ENCODE measurements around the gene CD200.
A peak's percentile ranks its signal among the peaks of the same experiment; 100 is the strongest.

Gene CD200, protein sequence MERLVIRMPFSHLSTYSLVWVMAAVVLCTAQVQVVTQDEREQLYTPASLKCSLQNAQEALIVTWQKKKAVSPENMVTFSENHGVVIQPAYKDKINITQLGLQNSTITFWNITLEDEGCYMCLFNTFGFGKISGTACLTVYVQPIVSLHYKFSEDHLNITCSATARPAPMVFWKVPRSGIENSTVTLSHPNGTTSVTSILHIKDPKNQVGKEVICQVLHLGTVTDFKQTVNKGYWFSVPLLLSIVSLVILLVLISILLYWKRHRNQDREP

DNA sequence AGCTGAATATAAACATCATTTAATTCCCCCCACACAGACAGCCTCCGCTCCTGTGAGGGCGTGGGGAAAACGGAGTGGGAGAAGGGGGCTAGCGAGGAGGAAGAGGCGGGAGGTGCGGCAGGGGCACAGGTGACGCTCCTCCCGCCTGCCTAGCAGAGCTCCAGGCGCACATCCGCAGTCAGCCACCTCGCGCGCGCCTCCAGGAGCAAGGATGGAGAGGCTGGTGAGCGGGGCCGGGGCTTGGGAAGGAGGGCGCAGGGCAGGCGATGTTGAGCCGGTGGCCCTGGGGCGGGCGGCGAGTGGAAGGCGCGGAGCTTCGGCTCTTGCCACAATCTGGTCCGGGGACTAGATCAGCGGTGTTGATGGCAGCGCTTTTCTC is at the start of gene CD200:
TSS of gene CD200 (plus strand) at position 155 of the 379 bp plus-strand sequence. CDS start at position 212, 57 bp downstream.
- peak; percentile 5 for DNase-seq (ENCODE audit: low spot score)

DNA sequence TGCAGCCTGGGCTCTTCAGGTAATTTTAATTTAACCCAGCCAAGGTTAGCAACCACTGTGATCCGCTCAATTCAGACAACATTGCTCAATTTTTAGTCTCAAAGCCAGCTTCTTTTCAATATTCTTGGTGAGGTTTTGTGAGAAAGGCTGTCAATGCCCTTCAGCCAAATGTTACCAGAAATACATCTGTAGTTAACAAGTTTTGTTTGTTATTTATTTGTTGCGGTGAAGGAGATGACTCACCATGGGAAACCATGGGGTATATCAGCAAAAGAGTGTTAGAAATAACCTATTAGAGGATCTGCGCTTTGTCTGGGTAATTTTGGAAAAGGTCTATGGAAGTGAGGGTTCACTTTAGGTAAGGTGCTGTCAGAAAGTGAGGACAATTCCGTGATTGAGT is 43.9 kb upstream of the CD200 start:
- no peak for DNase-seq (ENCODE audit: low spot score)

DNA sequence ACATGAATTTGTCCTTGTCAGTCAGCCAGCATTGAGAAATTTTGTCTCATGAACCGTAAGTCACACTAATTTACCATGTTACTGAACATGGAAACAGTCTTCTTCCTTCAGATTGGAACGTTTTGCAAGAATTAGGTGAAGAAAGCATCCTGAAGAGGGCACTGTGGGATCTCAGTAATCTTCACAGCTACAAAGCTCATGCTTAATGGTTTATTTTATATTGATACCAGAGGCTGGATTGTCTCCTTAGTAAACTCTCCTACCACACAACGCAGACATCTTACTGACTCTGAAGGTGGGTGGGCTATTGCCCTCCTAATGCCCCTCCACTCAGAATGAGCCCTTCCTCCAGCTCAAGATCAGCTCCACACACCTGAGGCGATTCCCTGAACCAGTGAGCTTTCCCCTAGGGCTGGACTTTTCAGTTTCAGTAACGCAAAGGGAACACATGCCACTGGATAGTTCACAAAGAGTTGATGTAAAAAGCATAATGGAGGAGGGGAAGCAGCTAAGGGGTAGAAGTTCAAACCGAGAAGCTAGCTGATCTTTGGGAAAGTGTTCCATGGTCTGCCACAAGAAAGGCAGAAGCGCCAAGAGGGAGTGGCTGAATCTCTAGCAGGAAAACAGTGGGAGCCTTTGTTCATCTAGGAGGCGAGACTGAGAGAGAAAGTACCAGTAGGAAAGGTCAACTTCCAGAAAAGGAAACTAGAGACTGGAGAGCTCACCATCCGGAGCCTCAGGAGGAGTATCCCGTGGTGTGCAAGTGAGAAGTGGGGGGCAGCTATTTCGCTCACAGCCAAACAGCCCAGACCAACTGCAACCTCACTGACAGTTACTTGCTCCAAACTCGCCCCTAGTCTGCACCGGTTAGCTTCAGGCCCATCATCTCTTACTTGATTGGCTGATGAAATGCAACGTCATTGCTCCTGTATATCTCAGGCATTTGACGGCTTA is 39.3 kb upstream of the CD200 start, which contains the start of gene SLC9C1:
TSS of gene SLC9C1 (minus strand) at position 849 of the 954 bp plus-strand sequence. CDS start 7,425 bp downstream, outside the sequence.
- DNase-seq (ENCODE audit: low spot score), result peak; percentile 26

DNA sequence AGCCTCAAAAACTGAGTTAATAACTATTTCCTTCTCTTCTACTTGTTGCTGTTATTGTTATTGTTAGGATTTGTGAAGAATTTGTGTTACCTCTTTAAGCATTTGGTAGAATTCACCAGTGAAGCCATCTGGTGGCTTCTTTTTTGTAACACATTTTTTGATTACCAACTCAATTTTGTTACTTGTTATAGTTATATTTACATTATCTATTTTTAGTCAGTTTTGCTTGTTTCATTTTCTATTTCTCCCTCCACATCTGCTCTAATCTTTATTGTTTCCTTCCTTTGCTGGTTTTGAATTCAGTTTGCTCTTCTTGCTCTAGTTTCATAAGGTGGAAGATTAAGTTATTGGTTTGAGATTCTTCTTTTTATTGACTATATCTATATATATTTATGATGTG is 35.2 kb upstream of the CD200 start:
- DNase-seq (ENCODE audit: low spot score), result no peak

DNA sequence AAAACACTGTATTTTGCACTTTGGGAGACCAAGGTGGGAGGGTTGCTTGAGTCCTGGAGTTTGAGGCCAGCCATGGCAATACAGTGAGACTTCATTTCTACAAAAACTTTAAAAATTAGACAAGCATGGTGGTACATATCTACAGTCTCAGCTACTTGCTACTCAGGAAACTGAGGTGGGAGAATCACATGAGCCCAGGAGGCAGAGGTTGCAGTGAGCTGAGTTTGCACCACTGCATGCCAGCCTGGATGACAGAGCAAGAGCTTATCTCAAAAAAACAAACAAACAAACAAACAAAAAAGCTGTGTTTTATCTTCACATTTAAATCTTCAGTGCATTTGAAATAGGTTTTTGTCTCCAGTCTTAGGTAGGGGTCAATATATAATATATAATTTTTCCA is 34.2 kb upstream of the CD200 start:
- DNase-seq (ENCODE audit: low spot score), result no peak

DNA sequence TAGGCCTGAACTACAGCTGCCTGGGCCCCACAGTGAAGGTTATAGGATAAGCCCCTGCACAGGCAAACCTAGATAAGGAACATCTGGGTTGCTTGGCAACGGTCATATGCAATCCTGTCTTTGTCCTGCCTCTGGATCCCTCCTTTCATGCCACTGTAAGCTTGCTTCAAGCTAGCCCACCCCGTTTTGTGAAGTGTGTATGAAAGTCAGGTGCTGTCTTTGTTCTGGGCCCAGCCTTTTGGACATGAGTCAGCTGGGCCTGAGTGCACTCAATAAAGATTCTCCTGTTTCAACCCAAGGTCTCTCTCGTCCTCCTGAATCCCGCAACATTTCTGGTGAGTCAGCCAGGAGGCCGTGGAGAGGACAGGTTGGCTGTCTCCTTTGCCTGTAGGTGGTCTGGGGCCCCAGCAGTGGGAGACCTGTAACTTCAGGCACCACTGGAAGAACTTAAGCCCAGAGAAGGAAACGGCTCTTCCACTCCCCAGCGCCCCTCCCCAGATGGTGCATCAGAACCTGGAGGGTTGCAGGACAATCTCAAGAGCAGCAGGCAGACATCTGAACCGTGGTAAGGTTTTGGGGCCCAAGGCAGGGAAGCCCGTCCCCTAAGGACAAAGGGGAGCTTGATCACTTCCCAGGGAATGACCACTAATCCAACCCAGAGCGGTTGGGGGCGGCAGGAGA is 30.7 kb upstream of the CD200 start:
- no peak for DNase-seq (ENCODE audit: low spot score)

DNA sequence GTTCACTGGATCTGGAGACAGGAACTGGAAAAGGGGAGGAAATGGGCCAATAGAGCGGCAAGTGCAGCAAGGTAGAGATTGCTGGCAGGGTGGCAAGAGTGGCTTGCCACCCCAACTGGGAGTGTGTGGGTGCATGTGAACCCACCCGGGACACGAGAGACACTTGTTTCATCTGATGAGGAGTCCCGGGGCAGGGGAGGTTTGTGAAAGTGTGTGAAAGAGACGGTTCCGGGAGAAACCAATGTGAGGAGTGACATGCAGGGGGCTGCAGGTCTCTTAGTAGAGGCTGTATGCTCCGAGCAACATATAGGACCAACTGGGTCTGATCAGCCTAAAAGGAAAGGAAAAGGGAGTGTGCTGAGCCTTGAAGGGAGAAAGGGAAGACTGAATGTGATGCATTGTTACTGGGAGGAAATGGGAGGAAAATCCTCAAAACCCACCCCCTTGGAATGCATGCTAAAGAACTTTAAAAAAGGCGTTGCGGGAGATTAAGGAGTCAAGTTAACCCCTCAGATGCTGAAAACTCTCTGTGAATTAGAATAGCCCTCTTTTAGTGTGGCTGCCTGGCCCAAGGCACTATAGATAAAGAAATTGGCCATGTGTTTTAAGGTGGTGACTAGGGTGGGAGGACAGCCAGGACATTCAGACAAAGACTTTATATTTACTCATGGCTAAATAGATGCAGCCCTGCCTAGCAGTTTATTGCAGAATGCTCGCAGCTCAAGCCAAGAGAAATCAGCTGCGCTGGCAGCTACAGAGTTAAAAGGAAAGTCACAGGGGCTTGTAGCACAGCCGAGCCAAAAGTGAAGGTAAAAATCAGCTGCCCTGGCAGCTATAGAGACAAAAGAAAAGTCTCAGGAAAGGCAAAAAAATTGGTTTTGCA is 29.8 kb upstream of the CD200 start:
- no peak for DNase-seq (ENCODE audit: low spot score)

DNA sequence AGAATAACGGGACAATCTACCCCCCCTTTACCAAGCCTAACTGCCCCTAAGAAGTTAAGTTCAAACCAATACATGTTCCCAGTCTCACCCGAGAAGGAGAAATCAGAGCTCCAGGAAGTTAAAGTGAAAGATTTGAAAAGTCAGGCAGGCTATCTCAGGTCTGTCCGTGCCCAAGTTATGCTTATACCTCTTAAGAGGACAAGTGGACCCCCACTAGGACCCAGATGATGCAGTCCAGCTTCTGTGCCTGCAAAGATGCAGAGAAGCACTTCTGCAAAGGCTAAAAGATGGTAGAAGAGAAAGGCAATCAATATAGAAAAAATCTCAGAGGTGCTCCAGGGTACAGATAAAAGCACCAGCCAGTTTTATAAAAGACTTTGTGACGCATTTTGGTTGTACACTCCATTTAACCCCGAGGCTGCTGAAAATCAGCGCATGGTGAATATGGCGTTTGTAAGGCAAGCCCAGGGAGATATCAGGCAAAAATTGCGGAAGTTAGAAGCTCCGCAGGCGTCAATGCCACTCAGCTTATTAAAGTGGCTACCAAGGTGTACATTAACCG is 29.1 kb upstream of the CD200 start:
- peak; percentile 9 for DNase-seq (ENCODE audit: low spot score)

DNA sequence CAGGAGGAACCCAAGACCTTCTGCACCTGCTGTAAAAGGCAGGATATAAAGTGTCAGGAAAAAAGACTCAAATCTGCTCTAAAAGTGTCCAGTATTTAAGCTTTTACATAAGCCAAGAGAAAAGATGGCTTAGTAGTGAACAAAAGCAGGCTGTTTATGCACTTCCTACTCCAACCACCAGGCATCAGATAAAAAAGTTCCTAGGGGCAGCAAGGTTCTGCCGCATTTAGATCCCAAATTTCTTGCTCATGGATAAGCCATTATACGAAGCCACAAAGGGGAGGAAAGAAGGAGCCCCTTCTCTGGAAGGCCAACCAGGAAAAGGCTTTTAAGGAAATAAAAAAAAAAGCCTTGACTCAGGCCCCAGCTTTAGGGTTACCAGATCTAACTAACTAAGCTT is 28.3 kb upstream of the CD200 start:
- DNase-seq (ENCODE audit: low spot score), result no peak

DNA sequence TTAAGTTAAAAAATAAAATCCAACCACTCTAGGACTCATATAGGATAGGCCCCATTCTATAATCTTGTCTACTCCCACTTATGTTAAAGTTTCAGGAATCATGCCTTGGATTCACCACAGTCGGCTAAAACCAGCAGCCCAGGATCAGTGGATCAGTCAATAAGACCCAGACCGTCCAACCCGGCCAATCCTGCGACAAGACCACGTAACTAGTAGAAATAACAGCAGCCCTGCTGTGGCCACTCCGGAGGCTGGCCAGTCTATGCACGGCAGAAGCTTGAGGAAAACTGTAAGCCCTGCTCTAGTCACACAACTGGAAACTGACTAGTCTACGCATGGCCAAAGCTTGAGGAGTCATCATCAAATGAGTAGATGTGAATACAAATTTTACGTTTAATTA is 26.1 kb upstream of the CD200 start:
- DNase-seq (ENCODE audit: low spot score), result no peak

DNA sequence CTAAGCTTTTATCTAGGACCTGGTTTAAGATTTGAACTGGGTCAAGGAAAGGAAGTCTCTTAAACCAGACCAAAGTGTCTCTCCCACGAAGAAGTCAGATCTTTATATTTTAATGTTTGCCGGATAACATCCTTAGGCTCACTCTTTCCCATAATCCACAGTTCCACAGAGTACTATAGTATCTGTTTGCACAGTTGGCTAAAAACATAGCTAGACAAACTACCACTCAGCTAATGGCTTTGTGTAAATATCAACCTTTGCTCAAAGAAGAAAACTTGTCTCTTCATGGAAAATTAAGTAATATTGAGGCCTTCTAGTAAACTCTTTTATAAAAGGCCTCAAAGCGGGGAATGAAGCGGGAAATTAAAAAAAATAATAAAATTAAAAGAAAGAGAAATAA is 25.4 kb upstream of the CD200 start:
- DNase-seq (ENCODE audit: low spot score), result no peak

DNA sequence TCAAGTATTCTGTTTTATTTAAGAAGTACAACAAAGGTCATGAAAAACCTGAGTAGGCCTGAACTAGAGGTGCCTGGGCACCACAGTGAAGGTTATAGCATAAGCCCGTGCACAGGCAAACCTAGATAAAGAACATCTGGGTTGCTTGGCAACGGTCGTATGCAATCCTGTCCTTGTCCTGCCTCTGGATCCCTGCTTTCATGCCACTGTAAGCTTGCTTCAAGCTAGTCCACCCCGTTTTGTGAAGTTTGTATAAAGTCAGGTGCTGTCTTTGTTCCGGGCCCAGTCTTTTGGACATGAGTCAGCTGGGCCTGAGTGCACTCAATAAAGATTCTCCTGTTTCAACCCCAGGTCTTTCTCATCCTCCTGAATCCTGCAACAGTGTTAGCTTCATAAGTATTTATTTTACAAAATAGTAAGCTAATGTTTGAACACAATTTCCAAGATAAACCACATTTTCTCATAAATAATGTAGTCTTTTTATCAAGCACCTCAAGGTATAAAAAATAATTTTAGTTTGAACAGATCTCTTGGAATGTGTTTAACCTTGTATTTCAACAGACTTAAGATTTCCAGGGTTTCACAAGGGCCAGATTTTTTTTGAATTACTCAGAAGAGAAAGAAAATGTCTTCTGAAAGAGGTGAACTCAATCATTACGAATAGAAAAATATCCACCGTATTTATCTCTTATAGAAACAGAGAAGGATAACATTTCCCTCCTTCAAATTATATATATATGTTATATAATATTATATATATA is 24.6 kb upstream of the CD200 start:
- no peak for DNase-seq (ENCODE audit: low spot score)

DNA sequence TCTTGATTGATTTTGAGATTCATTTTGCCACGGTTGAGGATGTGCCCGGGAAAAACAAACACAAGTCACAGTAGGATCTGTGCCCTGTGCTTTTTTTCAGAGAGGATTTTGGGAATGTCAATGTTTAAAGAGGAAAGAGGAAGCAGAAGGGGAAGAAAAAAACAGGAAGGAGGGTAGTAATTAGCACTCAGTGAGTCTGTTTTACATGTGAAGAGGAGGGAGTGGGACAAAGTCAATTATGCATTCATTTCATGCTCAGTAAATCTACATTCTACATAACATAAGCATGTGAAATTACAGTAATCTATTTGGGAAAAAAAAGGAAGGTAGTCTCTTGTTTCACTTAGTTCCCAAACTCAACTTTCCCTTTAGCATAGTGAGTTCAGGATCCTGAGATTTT is 18.3 kb upstream of the CD200 start:
- DNase-seq (ENCODE audit: low spot score), result no peak

DNA sequence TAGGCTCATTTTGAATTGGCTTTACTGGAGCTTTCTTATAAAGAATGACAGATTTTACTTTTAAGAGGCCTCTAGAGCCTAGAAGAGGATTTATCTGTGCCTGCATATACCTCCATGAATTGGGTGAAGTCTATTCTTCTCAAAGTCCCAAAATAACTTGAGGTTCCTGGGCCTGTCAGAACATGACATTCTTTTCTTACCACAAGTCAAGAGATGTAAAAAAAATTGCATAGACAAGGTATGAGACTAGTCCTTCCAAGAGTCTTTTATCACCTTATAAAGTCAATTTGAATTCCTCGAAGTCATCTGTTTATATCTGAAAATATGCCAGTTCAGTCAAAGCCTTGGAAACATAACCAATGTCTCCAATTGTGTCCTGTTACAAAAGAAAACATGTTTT is 17.2 kb upstream of the CD200 start:
- no peak for DNase-seq (ENCODE audit: low spot score)

DNA sequence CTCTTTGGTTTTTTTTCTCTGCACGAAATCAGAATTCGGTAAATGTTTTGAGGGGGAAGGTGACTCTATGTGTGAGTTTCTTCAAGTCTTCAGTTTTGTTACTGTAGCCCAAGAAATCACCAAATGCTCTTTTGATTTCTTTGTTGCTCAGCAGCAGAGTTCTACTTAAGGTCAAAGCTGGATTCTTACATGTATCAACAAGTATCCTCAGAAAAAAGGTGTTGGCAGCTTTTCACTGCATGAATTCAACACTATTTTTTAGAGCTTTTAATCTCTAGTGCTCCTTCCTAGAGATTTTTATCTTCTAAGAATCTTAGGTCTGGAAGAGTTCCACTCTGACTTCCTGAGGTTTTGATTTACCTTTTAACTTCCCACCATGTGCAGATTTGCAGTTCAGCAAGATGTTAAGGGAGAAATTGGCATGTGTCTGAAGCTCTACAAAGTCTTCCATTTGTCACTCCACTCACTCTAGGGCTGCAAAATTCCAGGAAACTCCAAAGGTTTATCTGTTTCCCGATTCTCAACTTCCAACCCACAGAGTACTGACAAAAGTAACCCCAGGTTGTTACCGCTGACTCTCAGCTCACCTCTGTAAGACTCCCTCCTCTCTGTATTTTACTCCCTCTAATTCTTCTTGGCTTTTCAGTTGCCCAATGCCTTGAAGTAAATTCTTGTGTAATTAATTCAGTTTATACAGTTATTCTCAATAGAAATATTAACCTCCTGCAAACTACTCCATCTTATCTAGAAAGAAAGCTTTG is 13.3 kb upstream of the CD200 start:
- no peak for DNase-seq (ENCODE audit: low spot score)

DNA sequence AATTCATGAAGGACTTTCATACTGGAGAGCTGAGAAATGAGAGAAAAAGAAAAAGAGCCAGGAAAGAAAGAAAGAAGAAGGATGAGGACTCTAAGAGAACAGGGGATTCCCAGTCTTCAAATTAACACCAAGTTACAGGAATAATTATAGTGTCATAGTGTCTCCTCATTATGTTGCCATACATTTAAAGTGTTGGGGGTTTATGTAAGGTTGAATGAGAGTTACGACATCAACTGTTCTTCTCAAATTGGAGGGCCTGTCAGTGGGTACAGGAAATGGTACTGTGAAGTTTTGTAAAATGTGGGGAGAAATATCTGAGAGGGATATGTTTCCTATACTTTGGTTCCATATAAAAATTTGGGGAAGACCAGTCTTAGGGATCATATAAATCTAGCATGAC is 12.3 kb upstream of the CD200 start:
- no peak for DNase-seq (ENCODE audit: low spot score)

DNA sequence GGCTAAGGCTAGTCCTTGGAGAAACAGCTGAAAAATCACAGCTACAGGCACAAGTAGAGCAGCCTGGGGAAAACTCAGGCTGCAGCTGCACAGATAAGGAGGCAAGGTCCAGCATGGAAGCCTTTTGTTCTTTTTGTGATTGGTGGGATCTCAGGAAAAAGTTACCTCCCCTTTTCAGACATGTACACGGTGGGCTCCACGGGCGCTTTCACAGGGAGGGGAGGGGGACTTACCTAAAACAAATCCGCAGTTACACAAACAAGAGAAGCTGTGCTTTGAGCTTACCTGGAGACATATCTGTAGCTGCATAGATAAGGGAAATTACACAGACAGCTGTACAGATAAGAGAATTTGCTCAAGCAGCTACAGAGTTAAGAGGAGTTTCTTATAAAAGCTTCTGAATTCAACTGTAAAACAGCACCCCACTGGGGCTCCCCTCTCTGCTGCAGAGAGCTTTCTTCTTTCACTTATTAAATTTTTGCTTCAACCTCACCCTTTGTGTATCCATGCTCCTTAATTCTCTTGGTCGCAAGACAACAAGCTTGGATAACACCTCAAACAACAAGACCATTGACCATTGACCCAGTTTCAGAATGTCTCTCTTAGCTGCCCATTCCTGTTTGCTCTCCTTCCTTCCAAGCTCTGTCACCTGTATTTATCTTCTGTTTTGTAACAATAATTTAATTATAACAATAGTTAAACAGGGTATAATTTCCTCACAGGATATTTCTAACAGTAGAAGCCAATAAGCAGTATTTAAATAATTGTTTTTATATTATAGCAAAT is 10.9 kb upstream of the CD200 start:
- no peak for DNase-seq (ENCODE audit: low spot score)

DNA sequence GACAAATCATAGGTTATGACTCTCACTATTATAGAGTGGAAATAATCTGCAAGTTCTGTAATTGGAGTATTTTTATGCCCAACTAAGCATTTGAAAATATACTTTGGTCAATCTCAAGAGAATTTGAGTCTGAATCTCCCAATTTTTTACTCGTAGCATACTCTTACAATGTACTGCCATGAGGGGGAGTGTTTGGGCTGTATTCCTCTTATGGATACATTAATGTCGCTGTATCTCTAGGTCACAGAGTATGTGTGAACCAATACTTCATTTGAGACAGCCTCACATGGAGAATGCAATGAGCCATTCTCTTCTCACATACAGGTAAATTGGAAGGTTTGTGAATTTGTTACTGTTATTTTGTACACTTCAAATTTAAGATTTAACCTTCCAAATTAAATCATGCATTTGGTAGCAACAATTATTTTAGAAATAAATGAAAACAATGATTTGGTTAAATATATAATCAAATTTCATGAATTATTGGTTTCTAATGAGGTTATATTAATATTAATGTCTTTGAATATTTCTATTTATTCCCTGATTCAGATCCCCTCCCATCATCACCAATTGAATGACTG is 5.5 kb upstream of the CD200 start:
- DNase-seq (ENCODE audit: low spot score), result peak; percentile 15

DNA sequence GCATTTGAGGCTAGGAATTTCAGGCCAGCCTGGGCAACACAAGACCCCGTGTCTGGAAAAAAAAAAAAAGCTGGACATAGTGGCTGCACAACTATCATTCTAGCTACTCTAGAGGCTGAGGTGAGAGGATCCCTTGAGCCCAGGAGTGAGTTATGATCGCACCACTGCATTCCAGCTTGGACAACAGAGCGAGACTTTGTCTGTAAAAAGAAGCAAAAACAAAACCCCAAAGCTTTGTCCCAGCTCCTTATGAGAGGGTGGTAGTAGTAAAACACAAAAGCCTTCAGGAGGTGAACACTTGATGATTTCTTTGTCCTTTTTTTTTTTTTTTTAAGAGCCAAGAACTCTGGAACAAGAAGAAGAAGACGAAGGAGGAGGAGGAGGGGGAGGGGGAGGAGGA is 1.1 kb upstream of the CD200 start:
- DNase-seq (ENCODE audit: low spot score), result no peak
